Measurements from ENCODE around the gene TMEM258. TPM values are rescaled to one million over a fixed set of nuclear protein-coding genes. Genes with fewer than 3 reads are reported as not detected.

The TMEM258 gene
- total and polyA plus RNA-seq, 3 experiments from 2014 or later: 148 to 258 (median 152) TPM

DNA sequence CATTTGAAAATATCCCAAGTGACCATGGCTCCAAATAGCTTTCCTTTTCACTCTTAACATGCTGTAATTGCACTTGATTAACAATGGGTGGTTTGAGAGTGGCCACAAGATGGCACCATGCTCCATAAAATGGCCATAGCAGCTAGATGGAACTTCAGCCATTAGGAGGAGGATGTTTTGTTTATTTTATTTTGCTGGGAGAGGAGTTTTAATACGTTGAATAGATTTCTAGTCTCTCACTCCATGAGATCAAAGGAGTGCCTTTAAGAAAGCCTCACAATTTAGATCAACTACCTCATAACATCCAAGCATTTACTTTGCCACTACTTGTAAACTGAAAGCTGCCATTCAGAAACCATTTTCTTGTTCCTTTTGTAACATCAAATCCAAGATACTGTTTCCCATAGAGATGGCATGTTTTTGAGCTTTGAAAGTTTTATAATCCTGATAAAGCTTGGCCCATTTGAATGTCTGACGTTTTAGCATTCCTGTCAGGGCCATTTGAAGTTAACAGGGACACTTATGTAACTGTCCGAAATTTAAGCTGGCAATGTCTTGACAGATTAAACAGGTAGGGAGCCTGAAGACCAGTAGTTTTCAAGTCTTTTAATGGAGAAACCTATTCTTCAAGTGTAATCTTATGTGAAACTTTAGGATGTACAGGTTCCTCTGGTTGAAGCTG lies 5.0 kb upstream of the TMEM258 start:
- Mint-ChIP-seq H3K36me3 (peaks cover 0 to 21% (median 4%) of the 10 kb centered on the region in 3 donors), H3K4me1 (peaks cover 13 to 20% (median 19%) of the 10 kb centered on the region in 3 donors), H3K9me3 (no peaks in the 10 kb centered on the region), H3K27me3 (no peaks in the 10 kb centered on the region), H3K27ac (peak overlapping the region in 6 of 8 donors; percentile 1 to 75 (median 14)), H3K4me3 (peak overlapping the region in 1 of 7 donors; percentile 55)
- ChIA-PET POLR2A (interaction anchor here (0.6 to 1.8 kb wide), 4 partner anchors 17 to 150 kb away, joined by 3 to 12 read pairs (median 4); partner anchors contain the start of gene FADS1), CTCF (interaction anchor here (0.7 to 5.2 kb wide), 25 partner anchors 9 to 311 kb away, joined by 3 to 68 read pairs (median 5); partner anchors contain the start of genes BEST1 and FADS1)
- Histone ChIP-seq H3K4me3 (ENCODE audit: low read length) (no peak overlapping the region), H3K36me3 (ENCODE audit: insufficient read depth, low read length) (peaks cover 6% of the 10 kb centered on the region), H3K4me1 (ENCODE audit: insufficient read depth, low read length) (peaks cover 7% of the 10 kb centered on the region), H3K27me3 (ENCODE audit: insufficient read depth, low read length, poor library complexity, severe bottlenecking) (no peaks in the 10 kb centered on the region), H3K27ac (ENCODE audit: low read depth, low read length) (no peak overlapping the region), H3K9me3 (ENCODE audit: low read length) (no peaks in the 10 kb centered on the region)
- peak; percentile 53 to 74 (median 59) for DNase-seq

DNA sequence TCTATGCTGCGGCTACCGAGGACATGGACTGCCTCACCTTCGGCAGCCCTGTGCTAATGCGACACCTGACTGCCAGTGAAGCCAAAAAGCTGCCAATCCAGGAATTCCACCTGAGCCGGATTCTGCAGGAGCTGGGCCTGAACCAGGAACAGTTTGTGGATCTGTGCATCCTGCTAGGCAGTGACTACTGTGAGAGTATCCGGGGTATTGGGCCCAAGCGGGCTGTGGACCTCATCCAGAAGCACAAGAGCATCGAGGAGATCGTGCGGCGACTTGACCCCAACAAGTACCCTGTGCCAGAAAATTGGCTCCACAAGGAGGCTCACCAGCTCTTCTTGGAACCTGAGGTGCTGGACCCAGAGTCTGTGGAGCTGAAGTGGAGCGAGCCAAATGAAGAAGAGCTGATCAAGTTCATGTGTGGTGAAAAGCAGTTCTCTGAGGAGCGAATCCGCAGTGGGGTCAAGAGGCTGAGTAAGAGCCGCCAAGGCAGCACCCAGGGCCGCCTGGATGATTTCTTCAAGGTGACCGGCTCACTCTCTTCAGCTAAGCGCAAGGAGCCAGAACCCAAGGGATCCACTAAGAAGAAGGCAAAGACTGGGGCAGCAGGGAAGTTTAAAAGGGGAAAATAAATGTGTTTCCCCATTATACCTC lies 3.6 kb upstream of the TMEM258 start:
- H3K9me3 ChIP-seq (ENCODE audit: low read length): no peaks in the 10 kb centered on the region
- H3K27ac Mint-ChIP-seq: no peak overlapping the region
- no peaks in the 10 kb centered on the region for H3K9me3 Mint-ChIP-seq
- H3K4me3 Mint-ChIP-seq: no peak overlapping the region
- no peak overlapping the region for H3K27ac ChIP-seq (ENCODE audit: low read depth, low read length)
- H3K27me3 ChIP-seq (ENCODE audit: insufficient read depth, low read length, poor library complexity, severe bottlenecking): no peaks in the 10 kb centered on the region
- peaks cover 0 to 28% (median 4%) of the 10 kb centered on the region in 3 donors for H3K36me3 Mint-ChIP-seq
- peaks cover 6% of the 10 kb centered on the region for H3K36me3 ChIP-seq (ENCODE audit: insufficient read depth, low read length)
- no peaks in the 10 kb centered on the region for H3K27me3 Mint-ChIP-seq
- H3K4me1 ChIP-seq (ENCODE audit: insufficient read depth, low read length): peaks cover 17% of the 10 kb centered on the region
- peaks cover 19 to 32% (median 30%) of the 10 kb centered on the region in 3 donors for H3K4me1 Mint-ChIP-seq
- DNase-seq: no peak
- no peak overlapping the region for H3K4me3 ChIP-seq (ENCODE audit: low read length)
- ChIA-PET CTCF (interaction anchor here (0.9 to 5.2 kb wide), 7 partner anchors 16 to 312 kb away, joined by 3 to 68 read pairs (median 31); partner anchors contain the start of genes BEST1 and FADS1), POLR2A (interaction anchor here (1.2 kb wide), 1 partner anchor 15 kb away, joined by 5 read pairs; no protein-coding TSS in a partner anchor)

DNA sequence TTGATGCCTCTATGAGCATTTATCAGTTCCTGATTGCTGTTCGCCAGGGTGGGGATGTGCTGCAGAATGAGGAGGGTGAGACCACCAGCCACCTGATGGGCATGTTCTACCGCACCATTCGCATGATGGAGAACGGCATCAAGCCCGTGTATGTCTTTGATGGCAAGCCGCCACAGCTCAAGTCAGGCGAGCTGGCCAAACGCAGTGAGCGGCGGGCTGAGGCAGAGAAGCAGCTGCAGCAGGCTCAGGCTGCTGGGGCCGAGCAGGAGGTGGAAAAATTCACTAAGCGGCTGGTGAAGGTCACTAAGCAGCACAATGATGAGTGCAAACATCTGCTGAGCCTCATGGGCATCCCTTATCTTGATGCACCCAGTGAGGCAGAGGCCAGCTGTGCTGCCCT lies 3.1 kb upstream of the TMEM258 start:
- POLR2A ChIA-PET: no interaction called here
- Histone ChIP-seq H3K9me3 (ENCODE audit: low read length) (no peaks in the 10 kb centered on the region), H3K4me1 (ENCODE audit: insufficient read depth, low read length) (peaks cover 17% of the 10 kb centered on the region), H3K4me3 (ENCODE audit: low read length) (no peak overlapping the region), H3K36me3 (ENCODE audit: insufficient read depth, low read length) (peaks cover 7% of the 10 kb centered on the region), H3K27me3 (ENCODE audit: insufficient read depth, low read length, poor library complexity, severe bottlenecking) (no peaks in the 10 kb centered on the region), H3K27ac (ENCODE audit: low read depth, low read length) (no peak overlapping the region)
- Mint-ChIP-seq H3K9me3 (no peaks in the 10 kb centered on the region), H3K4me1 (peaks cover 19 to 35% (median 35%) of the 10 kb centered on the region in 3 donors), H3K27me3 (no peaks in the 10 kb centered on the region), H3K36me3 (peaks cover 0 to 31% (median 2%) of the 10 kb centered on the region in 3 donors), H3K27ac (no peak overlapping the region), H3K4me3 (peak overlapping the region in 2 of 7 donors; percentile 29 to 36)
- no peak for DNase-seq
- CTCF ChIA-PET: interaction anchor here (0.9 to 5.2 kb wide), 5 partner anchors 20 to 313 kb away, joined by 3 to 68 read pairs (median 42); partner anchors contain the start of genes BEST1 and FADS1

DNA sequence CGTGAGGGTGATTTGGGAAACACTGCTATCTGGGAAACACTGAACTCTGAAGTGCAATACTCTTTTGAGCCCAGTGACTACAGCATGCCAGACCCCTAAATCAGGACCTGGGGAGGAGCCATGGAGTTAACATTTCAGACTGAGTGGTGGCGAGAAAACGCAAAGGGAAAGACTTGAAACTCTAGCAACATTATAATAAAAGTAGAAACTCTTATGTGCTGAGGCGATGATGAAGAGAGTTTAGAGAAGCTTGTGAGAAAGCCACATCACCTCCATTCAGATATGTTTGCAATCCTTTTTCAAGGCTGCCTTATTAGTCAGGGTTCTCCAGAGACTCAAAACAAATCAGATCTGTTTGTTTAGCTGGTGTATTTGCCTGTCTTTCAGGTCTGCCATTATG lies 2.2 kb upstream of the TMEM258 start:
- Histone ChIP-seq H3K4me1 (ENCODE audit: insufficient read depth, low read length) (peaks cover 17% of the 10 kb centered on the region), H3K9me3 (ENCODE audit: low read length) (no peaks in the 10 kb centered on the region), H3K27ac (ENCODE audit: low read depth, low read length) (no peak overlapping the region), H3K27me3 (ENCODE audit: insufficient read depth, low read length, poor library complexity, severe bottlenecking) (no peaks in the 10 kb centered on the region), H3K4me3 (ENCODE audit: low read length) (no peak overlapping the region), H3K36me3 (ENCODE audit: insufficient read depth, low read length) (peaks cover 16% of the 10 kb centered on the region)
- peaks cover 0 to 40% (median 2%) of the 10 kb centered on the region in 3 donors for H3K36me3 Mint-ChIP-seq
- CTCF ChIA-PET: interaction anchor here (2.1 to 5.1 kb wide), 2 partner anchors 22 to 154 kb away, joined by 6 to 42 read pairs; partner anchors contain the start of genes BEST1 and FADS1
- no peak overlapping the region for H3K27ac Mint-ChIP-seq
- DNase-seq: no peak
- H3K27me3 Mint-ChIP-seq: no peaks in the 10 kb centered on the region
- H3K9me3 Mint-ChIP-seq: no peaks in the 10 kb centered on the region
- POLR2A ChIA-PET: no interaction called here
- H3K4me1 Mint-ChIP-seq: peaks cover 23 to 44% (median 41%) of the 10 kb centered on the region in 3 donors
- H3K4me3 Mint-ChIP-seq: peak overlapping the region in 1 of 7 donors; percentile 36

DNA sequence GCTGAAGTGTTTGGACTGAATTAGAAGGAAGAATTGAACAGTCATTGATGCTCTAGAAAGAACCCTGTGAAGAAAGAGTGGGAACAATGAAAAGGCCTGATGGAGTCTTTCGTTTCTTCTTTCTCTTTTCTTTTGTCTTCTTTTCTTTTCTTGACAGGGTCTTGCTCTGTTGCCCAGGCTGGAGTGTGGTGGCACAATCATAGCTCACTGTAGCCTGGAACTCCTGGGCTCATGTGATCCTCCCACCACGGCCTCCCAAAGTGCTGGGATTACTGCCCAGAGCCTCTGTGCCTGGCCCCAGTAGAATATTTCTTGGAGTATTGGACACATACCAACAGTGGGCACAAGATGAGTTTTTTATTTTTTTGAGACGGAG lies 1.4 kb upstream of the TMEM258 start:
- no peak for DNase-seq
- H3K36me3 ChIP-seq (ENCODE audit: insufficient read depth, low read length): peaks cover 23% of the 10 kb centered on the region
- no peak overlapping the region for H3K4me3 ChIP-seq (ENCODE audit: low read length)
- H3K4me1 Mint-ChIP-seq: peaks cover 23 to 49% (median 41%) of the 10 kb centered on the region in 3 donors
- ChIA-PET CTCF (interaction anchor here (1.3 to 2.2 kb wide), 5 partner anchors 21 to 517 kb away, joined by 3 to 12 read pairs (median 6); partner anchors contain the start of gene FADS1), POLR2A (interaction anchor here (2.9 kb wide), 1 partner anchor 174 kb away, joined by 8 read pairs; the partner anchor contains the start of gene FTH1)
- peaks cover 17% of the 10 kb centered on the region for H3K4me1 ChIP-seq (ENCODE audit: insufficient read depth, low read length)
- no peaks in the 10 kb centered on the region for H3K27me3 ChIP-seq (ENCODE audit: insufficient read depth, low read length, poor library complexity, severe bottlenecking)
- H3K27ac Mint-ChIP-seq: peak overlapping the region in 6 of 8 donors; percentile 36 to 100 (median 98)
- H3K27ac ChIP-seq (ENCODE audit: low read depth, low read length): peak overlapping the region; percentile 94
- H3K9me3 ChIP-seq (ENCODE audit: low read length): no peaks in the 10 kb centered on the region
- H3K9me3 Mint-ChIP-seq: no peaks in the 10 kb centered on the region
- H3K27me3 Mint-ChIP-seq: no peaks in the 10 kb centered on the region
- peak overlapping the region; percentile 39 to 100 (median 92) for H3K4me3 Mint-ChIP-seq
- peaks cover 0 to 47% (median 2%) of the 10 kb centered on the region in 3 donors for H3K36me3 Mint-ChIP-seq

DNA sequence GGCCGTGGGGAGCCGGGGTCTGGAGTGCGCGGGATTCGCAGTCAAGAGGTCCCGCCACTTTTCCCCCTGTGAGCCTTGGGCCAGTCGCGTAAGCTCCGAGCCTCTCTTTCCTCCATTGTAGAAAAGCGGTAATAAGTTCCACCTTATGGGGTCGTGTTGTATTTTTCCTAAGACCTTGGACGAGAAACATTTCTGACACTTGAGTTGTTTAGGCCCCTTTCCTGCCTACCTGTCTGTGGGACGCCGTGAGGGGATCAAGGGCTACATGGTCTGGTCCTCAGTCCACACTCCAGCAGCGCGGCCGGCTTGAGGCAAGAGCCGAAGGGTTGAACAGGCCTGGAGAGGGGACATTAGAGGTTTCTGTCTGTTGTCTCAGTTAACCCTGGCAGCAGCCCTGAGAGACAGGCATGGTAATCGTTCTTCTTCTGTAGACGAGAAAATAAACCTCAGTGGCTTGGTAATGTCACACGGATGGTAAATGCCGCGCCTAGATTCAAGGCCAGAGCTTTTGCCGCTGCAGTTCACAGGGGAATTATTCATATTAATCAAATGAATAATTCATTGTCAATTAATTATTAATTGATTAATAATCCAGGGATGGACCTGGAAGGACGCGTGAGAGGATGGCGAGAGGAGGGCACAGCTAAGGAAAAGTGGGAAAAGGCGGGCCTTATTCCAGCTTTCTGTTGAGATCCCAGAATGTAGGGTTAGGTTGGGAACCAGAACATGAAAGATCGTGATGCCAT lies 857 bp upstream of the TMEM258 start:
- DNase-seq: no peak
- H3K9me3 ChIP-seq (ENCODE audit: low read length): no peaks in the 10 kb centered on the region
- H3K36me3 ChIP-seq (ENCODE audit: insufficient read depth, low read length): peaks cover 28% of the 10 kb centered on the region
- peak overlapping the region; percentile 94 for H3K27ac ChIP-seq (ENCODE audit: low read depth, low read length)
- no peaks in the 10 kb centered on the region for H3K27me3 ChIP-seq (ENCODE audit: insufficient read depth, low read length, poor library complexity, severe bottlenecking)
- Mint-ChIP-seq H3K4me1 (peaks cover 23 to 49% (median 41%) of the 10 kb centered on the region in 3 donors), H3K27me3 (no peaks in the 10 kb centered on the region), H3K27ac (peak overlapping the region; percentile 96 to 100 (median 99)), H3K36me3 (peaks cover 0 to 53% (median 2%) of the 10 kb centered on the region in 3 donors), H3K9me3 (no peaks in the 10 kb centered on the region), H3K4me3 (peak overlapping the region; percentile 91 to 100 (median 92))
- ChIA-PET CTCF (interaction anchor here (1.3 to 2.2 kb wide), 5 partner anchors 21 to 518 kb away, joined by 3 to 12 read pairs (median 6); partner anchors contain the start of gene FADS1), POLR2A (interaction anchor here (0.6 to 2.9 kb wide), 2 partner anchors 175 to 880 kb away, joined by 4 to 8 read pairs; partner anchors contain the start of gene FTH1)
- H3K4me3 ChIP-seq (ENCODE audit: low read length): peak overlapping the region; percentile 92
- peaks cover 17% of the 10 kb centered on the region for H3K4me1 ChIP-seq (ENCODE audit: insufficient read depth, low read length)

DNA sequence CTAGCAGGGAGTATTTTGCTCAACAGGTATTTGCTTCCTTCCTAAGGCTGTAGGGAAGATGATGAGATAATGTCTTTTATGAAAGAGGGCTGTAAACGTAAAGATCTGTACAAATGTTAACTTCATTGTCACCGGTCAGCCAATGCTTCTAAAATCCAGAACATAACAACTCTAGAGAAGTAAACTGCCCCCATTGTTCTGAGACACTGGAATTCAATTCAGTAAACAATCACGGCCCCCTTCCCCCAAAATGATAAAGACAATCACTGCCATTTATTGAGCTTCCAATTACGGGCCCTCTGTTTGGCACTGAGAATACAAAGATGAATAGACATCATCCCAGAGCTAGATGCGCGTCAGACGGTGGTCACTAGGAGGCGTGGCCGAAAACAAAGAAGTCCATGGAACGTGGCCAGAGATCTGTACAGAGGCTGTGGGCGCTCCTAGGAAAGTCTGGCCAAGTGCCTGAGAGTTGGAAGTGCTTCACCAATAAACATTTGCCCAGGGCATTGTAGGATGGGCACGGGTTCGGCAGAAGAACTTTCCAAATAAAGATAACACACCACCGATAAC lies 576 bp downstream of the TMEM258 start:
- peak overlapping the region; percentile 91 to 100 (median 92) for H3K4me3 Mint-ChIP-seq

More for the DNA sequence above, 576 bp downstream of the TMEM258 start:
- no peaks in the 10 kb centered on the region for H3K27me3 ChIP-seq (ENCODE audit: insufficient read depth, low read length, poor library complexity, severe bottlenecking)
- Mint-ChIP-seq H3K9me3 (no peaks in the 10 kb centered on the region), H3K27ac (peak overlapping the region; percentile 96 to 100 (median 99)), H3K36me3 (peaks cover 0 to 62% (median 2%) of the 10 kb centered on the region in 3 donors), H3K27me3 (no peaks in the 10 kb centered on the region), H3K4me1 (peaks cover 20 to 44% (median 31%) of the 10 kb centered on the region in 3 donors)
- peaks cover 17% of the 10 kb centered on the region for H3K4me1 ChIP-seq (ENCODE audit: insufficient read depth, low read length)
- H3K4me3 ChIP-seq (ENCODE audit: low read length): peak overlapping the region; percentile 92
- CTCF ChIA-PET: interaction anchor here (1.1 to 2.2 kb wide), 3 partner anchors 58 to 316 kb away, joined by 3 to 12 read pairs (median 5); no protein-coding TSS in a partner anchor
- POLR2A ChIA-PET: interaction anchor here (2.9 kb wide), 1 partner anchor 176 kb away, joined by 8 read pairs; the partner anchor contains the start of gene FTH1
- peaks cover 40% of the 10 kb centered on the region for H3K36me3 ChIP-seq (ENCODE audit: insufficient read depth, low read length)
- peak overlapping the region; percentile 94 for H3K27ac ChIP-seq (ENCODE audit: low read depth, low read length)
- H3K9me3 ChIP-seq (ENCODE audit: low read length): no peaks in the 10 kb centered on the region
- peak in 2 of 5 donors; percentile 28 to 39 for DNase-seq
